H1 (cell line): ENCODE results near the gene PRRX1. TPM values are rescaled to one million over a fixed set of nuclear protein-coding genes. Genes with fewer than 3 reads are reported as not detected.

Experiments
- CTCF ChIA-PET: fragments of 300-600 bp; sonication (Branson Sonifier 250); formaldehyde crosslinking; loops from one replicate; lab custom pipeline; 2021; ENCODE audit not compliant: partially characterized antibody; lab: Charles Lee
- POLR2A ChIA-PET: fragments of 300-600 bp; sonication (Branson Sonifier 250); formaldehyde crosslinking; loops from one replicate; lab custom pipeline; 2021; ENCODE audit warnings: inconsistent platforms; ENCODE audit not compliant: partially characterized antibody; lab: Charles Lee
- DNase-seq, 2 experiments: peaks; one replicate each; pipeline versions ENCODE4 v3.0.0 to v3.0.0-alpha.2; 2010 to 2022; ENCODE audit warnings: low spot score in 2 of 2, low read depth in 1 of 2, mixed read lengths in 1 of 2
- FAIRE-seq: peaks from 2 replicates; lab custom pipeline; 2011; peaks lifted over from hg19 to GRCh38; lab: Jason Lieb, UNC
- H2AFZ ChIP-seq: 2 replicates; pipeline ENCODE4 v1.8.1; 2012; ENCODE audit warnings: low read length, inconsistent platforms
- H2AK5ac ChIP-seq: 2 replicates; pipeline ENCODE4 v1.6.1; 2013; ENCODE audit warnings: low read depth, low read length
- H2BK120ac ChIP-seq: replicated peaks from 2 replicates; pipeline ENCODE3; 2013; ENCODE audit warnings: low read depth, low read length, inconsistent platforms
- H2BK12ac ChIP-seq: 2 replicates; pipeline ENCODE4 v1.6.1; 2013; ENCODE audit warnings: low read depth, low read length
- H2BK15ac ChIP-seq: 2 replicates; pipeline ENCODE4 v1.6.1; 2013; ENCODE audit warnings: low read length
- H2BK20ac ChIP-seq: 2 replicates; pipeline ENCODE4 v1.6.1; 2013; ENCODE audit warnings: low read length
- H2BK5ac ChIP-seq: 2 replicates; pipeline ENCODE4 v1.6.1; 2013; ENCODE audit warnings: low read depth, low read length
- H3K14ac ChIP-seq: 2 replicates; pipeline ENCODE4 v1.6.1; 2013; ENCODE audit warnings: inconsistent platforms; ENCODE audit not compliant: insufficient read length
- H3K18ac ChIP-seq: 2 replicates; pipeline ENCODE4 v1.6.1; 2013; ENCODE audit warnings: low read length; ENCODE audit errors: extremely low read depth
- H3K23ac ChIP-seq: 2 replicates; pipeline ENCODE4 v1.6.1; 2013; ENCODE audit warnings: inconsistent platforms; ENCODE audit not compliant: insufficient read length
- H3K23me2 ChIP-seq: 2 replicates; pipeline ENCODE4 v1.6.1; 2013; ENCODE audit warnings: low read depth, low read length
- H3K27ac ChIP-seq: 2 replicates; pipeline ENCODE4 v1.6.1; 2011; ENCODE audit warnings: low read depth, low read length, inconsistent platforms
- H3K27me3 ChIP-seq, 4 experiments: replicated peaks in 1 of 4; 1 replicate in 1 of 4; 2 replicates in 3 of 4; pipeline versions ENCODE4 v1.6.1 to v1.8.1; 2011 to 2013; ENCODE audit warnings: low read length in 3 of 4, mild to moderate bottlenecking in 3 of 4, inconsistent platforms in 2 of 4, mixed read lengths in 2 of 4, moderate library complexity in 1 of 4; ENCODE audit not compliant: control insufficient read depth in 3 of 4, insufficient read depth in 3 of 4; ENCODE audit errors: extremely low read depth in 1 of 4
- H3K36me3 ChIP-seq, 4 experiments: 2 replicates each; pipeline versions ENCODE4 v1.6.1 to v1.8.1; 2011 to 2013; ENCODE audit warnings: mild to moderate bottlenecking in 4 of 4, low read length in 3 of 4, moderate library complexity in 2 of 4, control low read depth in 1 of 4, inconsistent platforms in 1 of 4; ENCODE audit not compliant: insufficient read depth in 4 of 4, control insufficient read depth in 2 of 4
- H3K4ac ChIP-seq: replicated peaks from 2 replicates; pipeline ENCODE3; 2013; ENCODE audit warnings: low read length, low read depth, mixed read lengths, inconsistent platforms; ENCODE audit not compliant: insufficient read length
- H3K4me1 ChIP-seq, 4 experiments: replicated peaks in 1 of 4; 1 replicate in 1 of 4; 2 replicates in 3 of 4; pipeline versions ENCODE4 v1.6.1 to v1.8.1; 2011 to 2013; ENCODE audit warnings: low read length in 3 of 4, inconsistent platforms in 2 of 4, mixed read lengths in 1 of 4; ENCODE audit not compliant: insufficient read depth in 4 of 4, control insufficient read depth in 3 of 4
- H3K4me2 ChIP-seq, 2 experiments: 2 replicates each; pipeline versions ENCODE4 v1.6.1 to v1.8.1; 2011 to 2013; ENCODE audit warnings: low read depth in 2 of 2, low read length in 2 of 2, control low read depth in 1 of 2, inconsistent platforms in 1 of 2, mild to moderate bottlenecking in 1 of 2; ENCODE audit not compliant: insufficient read depth in 1 of 2
- H3K4me3 ChIP-seq, 4 experiments: fragments of 200-600, 300-600 bp in 1 of 4; sonication (generic), shearing (Covaris generic), sonication (Bioruptor Twin) in 1 of 4; 2 replicates each; pipeline versions ENCODE4 v1.5.1 to v1.8.1; 2011 to 2016; ENCODE audit warnings: low read length in 4 of 4, low read depth in 3 of 4, control low read depth in 2 of 4, inconsistent platforms in 2 of 4, mild to moderate bottlenecking in 2 of 4, mixed read lengths in 1 of 4, moderate library complexity in 1 of 4; ENCODE audit not compliant: insufficient read depth in 2 of 4; ENCODE audit errors: extremely low read depth in 1 of 4
- H3K56ac ChIP-seq: replicated peaks from 2 replicates; pipeline ENCODE3; 2013; ENCODE audit warnings: low read depth, mild to moderate bottlenecking, mixed read lengths, low read length, inconsistent platforms; ENCODE audit not compliant: insufficient read length
- H3K79me1 ChIP-seq: 2 replicates; pipeline ENCODE4 v1.6.1; 2013; ENCODE audit warnings: low read depth, low read length, control low read depth
- H3K79me2 ChIP-seq, 2 experiments: 2 replicates each; pipeline versions ENCODE4 v1.6.1 to v1.8.1; 2012 to 2013; ENCODE audit warnings: low read length in 2 of 2, mild to moderate bottlenecking in 2 of 2, inconsistent platforms in 1 of 2; ENCODE audit not compliant: insufficient read depth in 2 of 2, control insufficient read depth in 1 of 2
- H3K9ac ChIP-seq, 4 experiments: replicated peaks in 1 of 4; 1 replicate in 1 of 4; 2 replicates in 3 of 4; pipeline versions ENCODE4 v1.6.1 to v1.8.1; 2011 to 2013; ENCODE audit warnings: low read depth in 3 of 4, low read length in 3 of 4, control low read depth in 2 of 4, mild to moderate bottlenecking in 2 of 4, moderate library complexity in 2 of 4, inconsistent platforms in 1 of 4; ENCODE audit errors: extremely low read depth in 1 of 4
- H3K9me3 ChIP-seq, 2 experiments: 2 replicates each; pipeline versions ENCODE4 v1.6.1 to v1.8.1; 2012 to 2013; ENCODE audit warnings: mild to moderate bottlenecking in 2 of 2, moderate library complexity in 2 of 2, control low read depth in 1 of 2, inconsistent platforms in 1 of 2, low read depth in 1 of 2, low read length in 1 of 2, mixed read lengths in 1 of 2; ENCODE audit not compliant: insufficient read depth in 2 of 2
- H4K20me1 ChIP-seq, 2 experiments: replicated peaks in 1 of 2; 2 replicates each; pipeline versions ENCODE3 to v1.8.1; 2011 to 2013; ENCODE audit warnings: inconsistent platforms in 2 of 2, low read length in 2 of 2, mild to moderate bottlenecking in 1 of 2; ENCODE audit not compliant: insufficient read depth in 2 of 2, control insufficient read depth in 1 of 2
- H4K5ac ChIP-seq: 2 replicates; pipeline ENCODE4 v1.6.1; 2013; ENCODE audit warnings: low read length, low read depth, mixed read lengths, inconsistent platforms; ENCODE audit not compliant: insufficient read length
- H4K8ac ChIP-seq: 2 replicates; pipeline ENCODE4 v1.8.0; 2013; ENCODE audit warnings: mild to moderate bottlenecking, moderate library complexity, low read length, inconsistent platforms; ENCODE audit not compliant: insufficient read depth; ENCODE audit errors: extremely low read depth
- H4K91ac ChIP-seq: replicated peaks from 2 replicates; pipeline ENCODE3; 2013; ENCODE audit warnings: low read length, mixed read lengths, inconsistent platforms; ENCODE audit not compliant: insufficient read length
- CBX5 ChIP-seq: fragments of 300-800, 300-1000 bp; sonication (generic); IDR thresholded peaks from 2 replicates; pipeline ENCODE4 v1.7.1; 2016; ENCODE audit warnings: antibody characterized with exemption, low read length, low read depth
- CBX8 ChIP-seq: fragments of 300-800, 300-1000 bp; sonication (generic); IDR thresholded peaks from 2 replicates; pipeline ENCODE4 v1.7.1; 2016; ENCODE audit warnings: low read depth, low read length, borderline replicate concordance
- CHD2 ChIP-seq: IDR thresholded peaks from 2 replicates; pipeline ENCODE4 v1.6.1; 2012; ENCODE audit warnings: low read length, improper control_type of control experiment
- CREB1 ChIP-seq: IDR thresholded peaks from 2 replicates; pipeline ENCODE4 v1.6.1; 2012; ENCODE audit warnings: inconsistent platforms
- E2F6 ChIP-seq: IDR thresholded peaks from 2 replicates; pipeline ENCODE4 v1.6.1; 2012; ENCODE audit warnings: inconsistent platforms
- GABPA ChIP-seq: IDR thresholded peaks from 2 replicates; pipeline ENCODE4 v1.6.1; 2011; ENCODE audit warnings: mild to moderate bottlenecking, low read length, moderate library complexity, borderline replicate concordance; ENCODE audit not compliant: insufficient read depth
- KDM1A ChIP-seq: fragments of 200-600, 300-600 bp; sonication (generic); IDR thresholded peaks from 2 replicates; pipeline ENCODE4 v1.7.1; 2016; ENCODE audit warnings: mild to moderate bottlenecking, low read length, borderline replicate concordance
- MAFK ChIP-seq: IDR thresholded peaks from 2 replicates; pipeline ENCODE4 v1.6.1; 2012; ENCODE audit warnings: low read depth, mild to moderate bottlenecking, improper control_type of control experiment, low read length
- POLR2A ChIP-seq, 2 experiments: IDR thresholded peaks; 1 replicate in 1 of 2; 2 replicates in 1 of 2; pipeline ENCODE4 v1.6.1; 2011; ENCODE audit warnings: low read depth in 2 of 2, low read length in 2 of 2, mild to moderate bottlenecking in 2 of 2; ENCODE audit errors: control extremely low read depth in 1 of 2
- POLR2AphosphoS5 ChIP-seq: IDR thresholded peaks from 2 replicates; pipeline ENCODE4 v1.6.1; 2011; ENCODE audit warnings: low read depth, low read length
- RXRA ChIP-seq: IDR thresholded peaks from 2 replicates; pipeline ENCODE4 v1.6.1; 2011; ENCODE audit warnings: low read depth, mild to moderate bottlenecking, low read length, moderate library complexity; ENCODE audit not compliant: insufficient read depth
- SIN3A ChIP-seq, 2 experiments: IDR thresholded peaks in 1 of 2; conservative IDR thresholded peaks in 1 of 2; 2 replicates each; pipeline ENCODE4 v1.6.1; 2011 to 2012; ENCODE audit warnings: low read length in 2 of 2, improper control_type of control experiment in 1 of 2, low read depth in 1 of 2, mild to moderate bottlenecking in 1 of 2
- SIRT6 ChIP-seq: IDR thresholded peaks from one replicate; pipeline ENCODE4 v1.7.1; 2012; ENCODE audit warnings: low read length, inconsistent platforms
- SIX5 ChIP-seq: IDR thresholded peaks from 2 replicates; pipeline ENCODE4 v1.6.1; 2011; ENCODE audit warnings: mild to moderate bottlenecking, low read depth, low read length
- TEAD4 ChIP-seq: IDR thresholded peaks from 2 replicates; pipeline ENCODE4 v1.6.1; 2012; ENCODE audit warnings: low read depth, low read length, inconsistent platforms, mixed read lengths
- WGBS, 2 experiments: shearing (Covaris generic) in 1 of 2; methylation state at CpG; one replicate each; pipeline versions ENCODE4 v1.1.6 to v1.1.7; 2013 to 2015; ENCODE audit warnings: low lambda C conversion rate in 2 of 2, mixed read lengths in 2 of 2, inconsistent platforms in 1 of 2, low coverage in 1 of 2, missing lambda C conversion rate in 1 of 2; ENCODE audit not compliant: insufficient replicate concordance in 2 of 2, insufficient coverage in 1 of 2, insufficient read length in 1 of 2; ENCODE audit errors: extremely low coverage in 1 of 2, missing lambda C conversion rate in 1 of 2; 5-methylcytosine and 5-hydroxymethylcytosine counted together
- polyA plus RNA-seq, 7 experiments: library from polyadenylated mRNA; depleted of rRNA in 3 of 7; stranded (reverse) in 5 of 7; unstranded in 2 of 7; fragments of >200 nt in 5 of 7; fragments of 200-250 nt in 2 of 7; gene quantifications; 1 replicate in 5 of 7; 2 replicates in 1 of 7; 4 replicates in 1 of 7; pipeline versions ENCODE4 v1.2.1 to v1.2.3, GENCODE V29; 2011 to 2013; ENCODE audit warnings: missing spikeins in 2 of 7, mixed read lengths in 2 of 7
- total RNA-seq: library from RNA; stranded (reverse); fragmentation: NEBNext Ultra II Directional; extraction: Animal tissue kit (Norgen Biotek cat#: 25700); gene quantifications from 2 replicates; pipeline ENCODE4 v1.2.1, GENCODE V29; 2021

Gene PRRX1
- total and polyA plus RNA-seq, 2 of the 8 experiments (the other 6 are each of a cell fraction or from before 2014, with no cell fraction given): not detected

- Histone ChIP-seq H3K4me3 (no peak overlapping the region), H3K4ac (no peak overlapping the region), H4K5ac (no peak overlapping the region), H3K9me3 (no peaks in the 10 kb centered on the region), H3K23me2 (no peaks in the 10 kb centered on the region), H3K79me1 (no peaks in the 10 kb centered on the region), H3K27ac (no peak overlapping the region), H3K56ac (no peak overlapping the region), H2BK120ac (no peak overlapping the region), H3K4me2 (no peak overlapping the region), H3K4me1 (no peaks in the 10 kb centered on the region), H3K14ac (no peak overlapping the region), H2BK12ac (no peak overlapping the region), H4K91ac (no peak overlapping the region), H3K27me3 (no peaks in the 10 kb centered on the region), H2BK20ac (no peak overlapping the region), H4K20me1 (no peaks in the 10 kb centered on the region), H3K23ac (no peak overlapping the region), H3K79me2 (no peaks in the 10 kb centered on the region), H2AK5ac (no peak overlapping the region), H2BK5ac (no peak overlapping the region), H2AFZ (no peak overlapping the region), H3K9ac (no peak overlapping the region), H3K36me3 (no peaks in the 10 kb centered on the region), H4K8ac (no peak overlapping the region), H2BK15ac (no peak overlapping the region), H3K18ac (no peak overlapping the region)
- no peak for FAIRE-seq
- ChIA-PET POLR2A (no interaction called here), CTCF (interaction anchor here (0.9 to 9.4 kb wide), 6 partner anchors 12 to 243 kb away, joined by 3 to 75 read pairs (median 3); no protein-coding TSS in a partner anchor)
- 96% methylated on average over 4 of the region's 4 CpGs; no CpG with 5 or more reads in 1 of the 2 experiments for WGBS, 2 experiments
- no peak for DNase-seq
- TF ChIP-seq MAFK (no peak), RXRA (no peak), CBX5 (no peak), TEAD4 (no peak), E2F6 (no peak), POLR2AphosphoS5 (no peak), CREB1 (no peak), CHD2 (no peak), CBX8 (no peak), KDM1A (no peak), SIRT6 (no peak), POLR2A (IDR thresholded peaks at IDR 0.05; ENCODE audit: control extremely low read depth in 1 of 2, low read depth in 2 of 2, low read length in 2 of 2) (no peak), SIX5 (no peak), GABPA (no peak), SIN3A (conservative IDR thresholded peaks at IDR 0.05 in 1 of 2, IDR thresholded peaks at IDR 0.05 in 1 of 2; ENCODE audit: low read depth in 1 of 2, low read length in 2 of 2) (no peak)
Measured at GRCh38 chr1:170685166-170685565, 21.2 kb downstream of the PRRX1 start.
